ENCODE data around the gene NTMT1.

DNA sequence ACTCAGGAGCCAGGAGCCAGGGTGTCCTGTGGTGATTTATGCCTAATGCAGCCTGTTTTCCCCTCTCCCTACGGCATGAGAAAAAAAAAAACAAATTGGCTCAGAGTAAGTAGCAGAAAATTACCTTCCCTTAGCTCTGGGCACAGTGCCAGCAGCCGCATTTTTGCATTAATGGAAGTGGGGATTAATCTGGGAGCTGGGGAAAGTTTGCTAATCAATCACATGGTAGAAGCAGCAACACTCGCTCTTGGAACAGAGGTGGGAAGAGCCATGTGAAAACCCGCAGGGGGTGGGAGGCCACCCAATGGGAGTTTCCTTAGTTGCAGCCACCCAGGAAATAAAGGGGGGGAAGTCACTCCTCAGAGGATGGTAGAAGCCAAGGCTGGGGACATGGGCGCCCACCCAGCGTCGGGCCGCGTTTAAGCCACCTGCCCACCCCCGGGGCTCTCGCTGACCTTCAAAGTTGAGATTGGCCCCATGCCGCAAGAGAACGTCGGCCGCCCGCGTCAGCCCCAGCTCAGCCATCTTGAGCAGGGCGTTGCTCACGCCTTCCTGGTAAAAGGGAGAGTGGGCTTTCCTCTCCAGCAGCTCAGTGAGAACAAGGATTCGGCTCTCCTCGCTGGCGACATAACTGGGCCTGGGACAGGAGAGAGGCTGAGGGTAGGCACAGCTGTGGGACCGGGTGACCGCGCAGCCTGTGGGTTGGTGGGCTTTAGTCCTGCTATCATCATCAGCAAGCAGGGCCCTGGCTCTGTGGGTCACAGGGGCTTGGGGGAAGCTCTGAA, 14.3 kb downstream of the NTMT1 start:
- TF ChIP-seq CTCF (IDR thresholded peaks at IDR 0.05 in 8 of 11, conservative IDR thresholded peaks at IDR 0.05 in 3 of 11) (no peak), POLR2A (IDR thresholded peaks at IDR 0.05) (no peak)

All from spleen (tissue), 7 donors.